AML-193 (cell line): ENCODE measurements around the gene UXS1.

ENCODE experiments used
- DNase-seq, 2 experiments: peaks; one replicate each; lab custom pipeline; 2025; lab: John Stamatoyannopoulos, UW

UXS1 gene

DNA sequence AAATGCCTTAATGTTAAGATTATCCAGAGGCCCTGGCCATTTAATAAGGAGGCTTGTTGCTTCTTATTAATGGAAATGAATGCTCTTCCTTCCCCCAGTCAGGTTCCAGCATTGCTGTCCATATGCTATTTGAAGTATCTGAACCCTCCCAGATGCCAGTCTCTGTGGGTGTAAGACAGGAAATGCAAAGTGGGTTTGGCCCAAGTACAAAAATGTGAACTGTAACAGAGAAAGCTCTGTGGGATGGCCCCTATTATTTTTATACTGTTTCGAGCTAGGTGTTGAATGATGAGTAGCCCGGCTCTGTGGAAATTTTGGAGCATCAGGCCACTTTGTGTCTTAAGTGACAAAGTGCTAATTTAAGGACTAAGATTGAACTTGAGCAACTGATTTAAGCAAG, 141.0 kb downstream of the UXS1 start:
- DNase-seq = no peak

DNA sequence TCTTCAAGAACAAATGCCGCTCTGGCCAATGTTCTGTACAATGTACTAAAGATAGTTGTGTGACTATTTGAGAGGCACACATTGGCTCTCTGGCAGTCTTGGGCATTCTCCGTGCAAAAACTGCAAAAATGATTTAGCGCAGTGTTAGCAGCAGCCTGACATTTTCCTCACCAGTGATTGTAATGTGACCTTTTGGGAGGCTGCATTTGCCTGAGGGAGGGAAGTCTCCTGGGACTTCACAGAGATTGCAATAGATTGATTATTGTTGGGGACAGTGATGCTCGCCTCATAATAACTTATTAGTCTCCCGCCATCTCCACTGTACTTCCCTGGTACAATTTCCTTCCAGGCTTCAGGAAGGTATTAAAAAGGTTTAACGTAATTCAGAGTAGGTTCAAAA, 149.2 kb downstream of the UXS1 start:
- DNase-seq = no peak

- DNase-seq = no peak
Observed at GRCh38 chr2:106044021-106044420, 150.1 kb downstream of the UXS1 start.
